ENCODE measurements around the gene ANKRD33. TPM values are rescaled to one million over a fixed set of nuclear protein-coding genes. Genes with fewer than 3 reads are reported as not detected.

Gene ANKRD33
- total and polyA plus RNA-seq, 8 donors = not detected

DNA sequence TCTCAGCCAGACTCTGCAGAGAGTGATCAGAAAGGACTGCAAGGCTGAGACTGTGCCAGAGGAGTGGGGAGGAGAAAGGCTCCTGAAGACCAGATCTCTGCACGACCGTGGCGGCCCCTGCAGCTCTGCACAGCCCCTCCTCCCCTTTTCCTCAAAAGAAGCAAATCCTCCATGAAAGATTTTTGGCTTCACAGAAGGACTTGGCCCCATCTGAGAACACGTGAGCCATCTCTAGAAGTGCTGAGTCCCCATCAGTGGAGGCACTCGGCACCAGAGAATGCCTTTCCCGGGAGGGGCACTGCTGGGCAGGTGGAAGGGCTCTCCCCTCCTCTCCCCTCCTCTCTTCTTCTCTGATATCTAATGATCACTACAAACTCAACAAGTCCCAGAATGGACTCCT is 46.2 kb upstream of the ANKRD33 start:
- no peaks in the 10 kb centered on the region for H3K36me3 ChIP-seq
- TF ChIP-seq, protein P1, sequence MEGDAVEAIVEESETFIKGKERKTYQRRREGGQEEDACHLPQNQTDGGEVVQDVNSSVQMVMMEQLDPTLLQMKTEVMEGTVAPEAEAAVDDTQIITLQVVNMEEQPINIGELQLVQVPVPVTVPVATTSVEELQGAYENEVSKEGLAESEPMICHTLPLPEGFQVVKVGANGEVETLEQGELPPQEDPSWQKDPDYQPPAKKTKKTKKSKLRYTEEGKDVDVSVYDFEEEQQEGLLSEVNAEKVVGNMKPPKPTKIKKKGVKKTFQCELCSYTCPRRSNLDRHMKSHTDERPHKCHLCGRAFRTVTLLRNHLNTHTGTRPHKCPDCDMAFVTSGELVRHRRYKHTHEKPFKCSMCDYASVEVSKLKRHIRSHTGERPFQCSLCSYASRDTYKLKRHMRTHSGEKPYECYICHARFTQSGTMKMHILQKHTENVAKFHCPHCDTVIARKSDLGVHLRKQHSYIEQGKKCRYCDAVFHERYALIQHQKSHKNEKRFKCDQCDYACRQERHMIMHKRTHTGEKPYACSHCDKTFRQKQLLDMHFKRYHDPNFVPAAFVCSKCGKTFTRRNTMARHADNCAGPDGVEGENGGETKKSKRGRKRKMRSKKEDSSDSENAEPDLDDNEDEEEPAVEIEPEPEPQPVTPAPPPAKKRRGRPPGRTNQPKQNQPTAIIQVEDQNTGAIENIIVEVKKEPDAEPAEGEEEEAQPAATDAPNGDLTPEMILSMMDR (IDR thresholded peaks at IDR 0.05) = no peak
- H3K9me3 ChIP-seq = no peaks in the 10 kb centered on the region
- H3K4me1 ChIP-seq = no peaks in the 10 kb centered on the region
- no peak overlapping the region for H3K4me3 ChIP-seq
- H3K27ac ChIP-seq = no peak overlapping the region
- WGBS, 2 donors = 47 to 62% methylated on average over 6 of the region's 6 CpGs
- no peak for FAIRE-seq
- H3K27me3 ChIP-seq = peaks cover 0 to 9% (median 0%) of the 10 kb centered on the region in 4 donors
- intact Hi-C loops (cut with DNase I) = no loop called here
- DNase-seq = no peak
- ATAC-seq = no peak

DNA sequence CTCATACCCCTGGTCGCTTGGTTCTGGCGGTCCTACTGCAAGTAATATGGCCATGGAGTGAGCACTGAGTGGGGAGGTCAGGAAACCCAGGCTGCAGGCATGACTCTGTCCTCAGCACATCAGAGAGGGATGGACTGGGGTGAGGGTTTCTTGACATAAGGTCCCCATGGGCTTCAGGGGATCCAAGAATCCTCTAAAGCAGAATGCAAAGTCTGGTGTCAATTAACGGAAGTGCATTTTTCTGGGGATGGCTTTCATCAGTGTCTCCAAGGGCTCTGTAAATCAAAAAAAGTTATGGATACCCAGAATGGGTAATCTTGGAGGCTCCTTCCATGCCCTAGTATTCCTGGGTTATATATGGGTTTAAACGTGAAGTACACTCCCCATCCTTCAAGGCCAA is 43.0 kb upstream of the ANKRD33 start:
- Histone ChIP-seq H3K4me3 (no peak overlapping the region), H3K27ac (no peak overlapping the region), H3K27me3 (peaks cover 0 to 16% (median 0%) of the 10 kb centered on the region in 4 donors), H3K36me3 (no peaks in the 10 kb centered on the region), H3K9me3 (no peaks in the 10 kb centered on the region), H3K4me1 (peaks cover 0 to 7% (median 0%) of the 10 kb centered on the region in 3 donors)
- WGBS, 2 donors = 72% methylated on average over 4 of the region's 4 CpGs
- no peak for ATAC-seq
- no peak for DNase-seq
- intact Hi-C loops (cut with DNase I) = no loop called here
- TF ChIP-seq, protein P1 (IDR thresholded peaks at IDR 0.05) = no peak
- no peak for FAIRE-seq

DNA sequence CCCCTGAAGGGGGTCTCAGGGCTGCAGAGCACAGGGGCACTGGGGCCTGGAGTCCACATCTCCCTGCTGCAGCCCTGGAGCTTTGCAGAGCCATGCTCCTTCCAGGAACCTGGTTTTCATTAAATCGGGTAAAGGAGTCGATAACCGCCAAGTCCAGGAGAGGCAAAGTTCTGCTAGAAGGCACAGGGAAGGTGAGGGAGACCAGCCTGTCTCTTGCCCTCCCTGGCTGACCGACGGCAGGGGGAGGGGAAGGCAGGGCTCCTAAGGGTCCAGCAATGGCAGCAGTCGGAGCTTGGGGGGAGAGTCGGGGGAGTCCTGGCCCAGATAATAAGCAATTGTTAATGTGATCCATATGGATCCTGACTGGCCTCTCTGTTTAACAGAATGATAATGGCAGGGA is 42.4 kb upstream of the ANKRD33 start:
- Histone ChIP-seq H3K4me1 (peaks cover 0 to 7% (median 0%) of the 10 kb centered on the region in 3 donors), H3K27ac (no peak overlapping the region), H3K27me3 (peaks cover 0 to 16% (median 0%) of the 10 kb centered on the region in 4 donors), H3K36me3 (no peaks in the 10 kb centered on the region), H3K9me3 (no peaks in the 10 kb centered on the region), H3K4me3 (no peak overlapping the region)
- intact Hi-C loops (cut with DNase I) = no loop called here
- 38 to 49% methylated on average over 7 of the region's 7 CpGs for WGBS, 2 donors
- FAIRE-seq (no peak), DNase-seq (no peak), ATAC-seq (no peak)
- TF ChIP-seq, protein P1 (IDR thresholded peaks at IDR 0.05) = no peak

DNA sequence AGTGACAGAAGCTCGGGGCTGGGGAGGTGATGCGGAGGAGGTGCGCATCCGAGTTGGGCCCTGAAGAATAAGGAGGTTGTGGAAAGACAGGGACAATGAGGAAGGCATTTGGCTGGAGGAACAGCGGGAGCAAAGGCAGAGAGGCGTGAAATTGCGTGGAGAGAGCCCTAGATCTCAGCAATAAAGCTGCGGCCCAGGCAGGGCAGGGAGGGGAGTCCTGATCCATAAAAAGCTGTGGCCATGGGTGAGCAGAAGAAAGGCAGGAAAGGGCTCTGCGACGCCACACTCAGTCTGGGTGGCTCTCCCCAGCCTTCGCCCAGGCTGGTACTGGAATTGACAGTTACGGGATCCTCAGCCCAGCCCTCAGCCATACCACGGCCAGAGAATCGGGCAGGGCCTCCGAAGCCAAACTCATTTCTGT is 41.6 kb upstream of the ANKRD33 start:
- 79 to 86% methylated on average over 15 of the region's 15 CpGs for WGBS, 2 donors
- peaks cover 0 to 7% (median 0%) of the 10 kb centered on the region in 3 donors for H3K4me1 ChIP-seq
- no peaks in the 10 kb centered on the region for H3K9me3 ChIP-seq
- ATAC-seq = no peak
- H3K27ac ChIP-seq = no peak overlapping the region
- no peaks in the 10 kb centered on the region for H3K36me3 ChIP-seq
- TF ChIP-seq, protein P1 (IDR thresholded peaks at IDR 0.05) = no peak
- intact Hi-C loops (cut with DNase I) = no loop called here
- peaks cover 0 to 16% (median 0%) of the 10 kb centered on the region in 4 donors for H3K27me3 ChIP-seq
- no peak overlapping the region for H3K4me3 ChIP-seq
- DNase-seq = no peak
- FAIRE-seq = no peak

DNA sequence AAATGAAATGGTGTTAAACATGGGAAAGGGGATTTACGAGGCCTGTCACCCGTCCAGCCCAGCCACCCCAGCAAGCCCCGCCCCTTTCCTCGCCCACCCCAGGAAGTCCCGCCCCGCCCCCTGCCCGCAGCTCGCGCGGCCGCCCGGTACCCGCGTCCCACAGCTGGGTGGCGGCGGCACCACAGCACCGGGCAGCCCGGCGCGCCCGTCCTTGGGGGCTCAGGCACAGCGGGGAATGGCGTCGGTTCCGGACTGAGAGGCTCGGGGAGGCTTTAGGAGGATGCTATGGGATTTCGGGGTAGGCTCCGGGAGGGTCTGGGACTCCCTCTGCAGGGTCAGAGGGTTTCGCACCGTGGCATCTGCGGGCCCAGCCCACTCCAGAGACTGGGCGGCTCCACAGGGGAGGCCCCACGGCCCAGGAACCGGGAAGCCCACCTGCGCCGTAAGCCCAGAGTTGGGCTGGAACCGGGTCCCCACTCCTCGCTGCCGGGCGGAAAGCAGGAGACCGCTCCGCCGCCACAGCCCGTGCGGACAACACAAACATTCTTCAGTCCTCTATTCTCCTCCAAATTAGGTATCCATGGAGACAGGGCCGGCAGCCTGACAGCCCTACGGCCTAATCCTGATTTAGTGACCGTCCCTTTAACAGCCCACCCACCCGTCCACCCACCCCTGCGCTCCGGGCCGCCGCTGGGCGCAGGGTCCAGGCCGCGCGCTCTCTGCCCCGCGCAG is 40.8 kb upstream of the ANKRD33 start:
- intact Hi-C loops (cut with DNase I) = no loop called here
- FAIRE-seq (no peak), ATAC-seq (peak; percentile 41 to 79 (median 58)), DNase-seq (peak in 2 of 6 donors; percentile 52 to 72)
- TF ChIP-seq, protein P1 (IDR thresholded peaks at IDR 0.05) = no peak
- Histone ChIP-seq H3K4me1 (peaks cover 0 to 7% (median 0%) of the 10 kb centered on the region in 3 donors), H3K27me3 (peaks cover 0 to 16% (median 0%) of the 10 kb centered on the region in 4 donors), H3K27ac (no peak overlapping the region), H3K9me3 (no peaks in the 10 kb centered on the region), H3K4me3 (peak overlapping the region; percentile 10 to 52 (median 32)), H3K36me3 (no peaks in the 10 kb centered on the region)
- WGBS, 2 donors = 3 to 4% methylated on average over 58 of the region's 59 CpGs

All from pancreas (tissue), 10 donors.